Measurements from ENCODE around the gene ARHGEF5.
"Not testable (repeated sequence)": the region's sequence is repeated elsewhere in the genome, so short reads cannot be mapped to it uniquely, and the experiment has no call there.

The ARHGEF5 gene

DNA sequence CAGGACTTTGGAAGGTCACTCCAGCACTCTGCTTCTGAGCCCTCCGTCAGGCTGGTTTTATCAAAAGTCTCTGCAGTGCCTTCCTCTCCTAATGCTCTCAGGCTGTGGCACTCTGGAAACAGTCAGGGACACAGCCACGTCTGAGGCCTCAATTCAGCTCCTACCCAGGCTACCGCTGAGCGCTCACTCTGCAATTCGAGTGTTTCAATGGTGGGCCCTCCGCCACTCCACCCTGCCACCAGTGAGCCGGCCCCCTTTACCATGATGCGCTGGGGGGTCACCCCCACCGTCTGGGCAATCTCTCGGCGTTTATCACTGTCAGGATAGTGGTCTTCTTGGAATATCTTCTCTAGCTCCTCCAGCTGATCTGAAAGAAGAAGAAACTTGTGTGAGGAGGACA is 44.7 kb downstream of the ARHGEF5 start:
- FAIRE-seq, result no peak
- TF ChIP-seq POLR2A (IDR thresholded peaks at IDR 0.05; ENCODE audit: low read depth, low read length) (no peak), TAF1 (IDR thresholded peaks at IDR 0.05; ENCODE audit: borderline replicate concordance, low read depth, low read length) (no peak), POLR2AphosphoS5 (IDR thresholded peaks at IDR 0.05; ENCODE audit: low read depth, low read length) (no peak)
- no peak for DNase-seq (ENCODE audit: insufficient read length)

DNA sequence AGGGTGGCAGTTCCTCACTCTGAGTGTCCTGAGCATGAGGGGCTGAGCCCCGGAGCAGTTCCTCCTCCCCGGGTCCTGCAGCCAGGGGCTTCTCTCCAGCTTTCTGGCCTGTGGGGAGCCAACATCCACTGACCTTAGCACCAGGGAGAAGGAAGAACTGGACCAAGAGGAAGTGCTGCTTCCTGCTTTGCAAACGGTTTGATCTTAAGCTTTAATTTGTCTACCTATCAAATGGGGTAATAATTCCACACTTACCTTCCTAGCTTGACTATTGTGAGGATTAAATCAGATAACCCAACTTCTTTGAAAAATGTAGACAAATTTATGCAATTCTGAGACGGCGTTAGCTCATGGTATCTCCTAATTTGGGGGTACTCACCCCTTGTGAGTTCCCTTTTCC is 46.3 kb downstream of the ARHGEF5 start:
- TF ChIP-seq TAF1 (IDR thresholded peaks at IDR 0.05; ENCODE audit: borderline replicate concordance, low read depth, low read length) (no peak), POLR2AphosphoS5 (IDR thresholded peaks at IDR 0.05; ENCODE audit: low read depth, low read length) (no peak), POLR2A (IDR thresholded peaks at IDR 0.05; ENCODE audit: low read depth, low read length) (no peak)
- FAIRE-seq, result no peak

GRCh38 chr7:144403102-144403501 is 47.9 kb downstream of the ARHGEF5 start:
- TF ChIP-seq POLR2A (IDR thresholded peaks at IDR 0.05; ENCODE audit: low read depth, low read length) (no peak), TAF1 (IDR thresholded peaks at IDR 0.05; ENCODE audit: borderline replicate concordance, low read depth, low read length) (no peak), POLR2AphosphoS5 (IDR thresholded peaks at IDR 0.05; ENCODE audit: low read depth, low read length) (no peak)
- DNase-seq (ENCODE audit: insufficient read length) (no peak), FAIRE-seq (no peak)

More for the DNA sequence above, 46.3 kb downstream of the ARHGEF5 start:
- DNase-seq (ENCODE audit: insufficient read length), result no peak

GRCh38 chr7:144403649-144404061 is 48.5 kb downstream of the ARHGEF5 start, which contains the start of gene NOBOX:
Gene NOBOX, minus strand, starts transcription at chr7:144403693.
- DNase-seq (ENCODE audit: insufficient read length) (no peak), FAIRE-seq (no peak)

DNA sequence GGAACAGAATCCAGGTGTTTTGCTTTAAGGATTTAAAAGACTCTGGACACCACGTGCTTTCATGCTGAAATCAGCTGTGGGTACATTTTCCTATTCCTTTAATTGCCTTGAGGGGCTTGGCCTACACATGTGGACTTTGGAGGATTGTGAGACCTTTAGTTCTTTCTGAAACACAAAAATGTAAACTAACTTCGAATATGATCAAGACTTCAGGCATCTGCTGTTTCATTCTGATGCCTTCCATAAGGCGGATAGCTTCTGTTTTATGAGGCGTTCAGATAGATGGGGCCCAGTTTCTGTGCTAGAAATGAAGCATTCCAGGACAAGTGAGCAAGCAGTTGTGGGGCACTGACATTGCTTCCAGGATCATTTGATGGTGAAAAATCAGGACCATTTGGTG is 49.7 kb downstream of the ARHGEF5 start:
- no peak for FAIRE-seq
- DNase-seq (ENCODE audit: insufficient read length), result no peak
- no peak for TF ChIP-seq TAF1 (IDR thresholded peaks at IDR 0.05; ENCODE audit: borderline replicate concordance, low read depth, low read length)
- TF ChIP-seq POLR2AphosphoS5 (IDR thresholded peaks at IDR 0.05; ENCODE audit: low read depth, low read length), result no peak
- no peak for TF ChIP-seq POLR2A (IDR thresholded peaks at IDR 0.05; ENCODE audit: low read depth, low read length)

More at GRCh38 chr7:144403649-144404061, 48.5 kb downstream of the ARHGEF5 start, which contains the start of gene NOBOX:
- TF ChIP-seq TAF1 (IDR thresholded peaks at IDR 0.05; ENCODE audit: borderline replicate concordance, low read depth, low read length) (no peak), POLR2A (IDR thresholded peaks at IDR 0.05; ENCODE audit: low read depth, low read length) (no peak), POLR2AphosphoS5 (IDR thresholded peaks at IDR 0.05; ENCODE audit: low read depth, low read length) (no peak)

- FAIRE-seq (no peak), DNase-seq (ENCODE audit: insufficient read length) (no peak)
- TF ChIP-seq POLR2A (IDR thresholded peaks at IDR 0.05; ENCODE audit: low read depth, low read length) (no peak), POLR2AphosphoS5 (IDR thresholded peaks at IDR 0.05; ENCODE audit: low read depth, low read length) (no peak), TAF1 (IDR thresholded peaks at IDR 0.05; ENCODE audit: borderline replicate concordance, low read depth, low read length) (no peak)
These were observed 52.2 kb downstream of the ARHGEF5 start for GRCh38 chr7:144407266-144407931.

DNA sequence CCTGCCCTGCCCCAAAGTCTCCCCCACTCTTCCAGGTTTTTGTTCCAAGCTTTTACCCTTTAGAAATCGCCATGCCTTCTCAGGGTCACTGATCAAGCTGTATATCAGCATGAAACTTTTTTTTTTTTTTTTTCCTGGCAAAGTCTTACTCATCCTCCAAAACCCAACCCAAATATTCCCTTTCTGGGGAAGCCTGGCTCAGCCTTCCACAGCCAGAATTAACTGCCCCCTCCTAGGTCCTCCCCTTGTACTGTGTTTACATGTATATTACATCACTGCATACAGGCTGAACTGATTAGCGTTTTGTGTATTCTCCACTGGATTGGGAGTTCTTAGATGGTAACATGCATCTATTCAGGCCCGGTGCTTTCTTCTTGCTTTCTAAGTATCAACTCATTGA is 52.9 kb downstream of the ARHGEF5 start:
- no peak for FAIRE-seq
- TF ChIP-seq POLR2A (IDR thresholded peaks at IDR 0.05; ENCODE audit: low read depth, low read length), result no peak

GRCh38 chr7:144410441-144410840 is 55.2 kb downstream of the ARHGEF5 start:
- no peak for DNase-seq (ENCODE audit: insufficient read length)
- TF ChIP-seq POLR2A (IDR thresholded peaks at IDR 0.05; ENCODE audit: low read depth, low read length), result no peak
- TF ChIP-seq POLR2AphosphoS5 (IDR thresholded peaks at IDR 0.05; ENCODE audit: low read depth, low read length), result no peak
- no peak for TF ChIP-seq TAF1 (IDR thresholded peaks at IDR 0.05; ENCODE audit: borderline replicate concordance, low read depth, low read length)
- no peak for FAIRE-seq

More for the DNA sequence above, 52.9 kb downstream of the ARHGEF5 start:
- no peak for DNase-seq (ENCODE audit: insufficient read length)

- FAIRE-seq, result no peak
- DNase-seq (ENCODE audit: insufficient read length), result no peak
- TF ChIP-seq POLR2A (IDR thresholded peaks at IDR 0.05; ENCODE audit: low read depth, low read length) (no peak), TAF1 (IDR thresholded peaks at IDR 0.05; ENCODE audit: borderline replicate concordance, low read depth, low read length) (no peak), POLR2AphosphoS5 (IDR thresholded peaks at IDR 0.05; ENCODE audit: low read depth, low read length) (no peak)
These were observed 59.6 kb downstream of the ARHGEF5 start for GRCh38 chr7:144414815-144415214.

DNA sequence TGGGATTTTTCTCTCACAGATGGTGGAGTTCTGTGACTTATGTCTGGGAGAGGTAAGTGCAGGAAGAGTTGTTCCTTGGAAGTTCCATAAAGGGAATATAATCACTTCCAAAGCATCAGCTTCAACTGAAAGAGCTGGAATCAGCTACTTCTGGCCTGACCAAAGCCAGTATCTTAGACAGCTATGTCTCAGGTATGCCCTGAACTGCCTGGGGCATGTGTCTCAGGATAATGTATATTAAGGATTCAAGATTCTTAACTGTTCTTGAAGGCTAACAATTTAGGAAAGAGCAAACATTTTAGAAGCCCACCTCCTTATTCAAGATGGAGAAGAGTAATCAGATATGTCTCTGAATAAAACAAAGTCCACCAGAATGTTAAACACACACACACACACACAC is 60.7 kb downstream of the ARHGEF5 start:
- FAIRE-seq, result no peak
- no peak for DNase-seq (ENCODE audit: insufficient read length)
- TF ChIP-seq TAF1 (IDR thresholded peaks at IDR 0.05; ENCODE audit: borderline replicate concordance, low read depth, low read length), result no peak
- no peak for TF ChIP-seq POLR2AphosphoS5 (IDR thresholded peaks at IDR 0.05; ENCODE audit: low read depth, low read length)
- TF ChIP-seq POLR2A (IDR thresholded peaks at IDR 0.05; ENCODE audit: low read depth, low read length), result no peak

- DNase-seq (ENCODE audit: insufficient read length) (no peak), FAIRE-seq (no peak)
- TF ChIP-seq POLR2AphosphoS5 (IDR thresholded peaks at IDR 0.05; ENCODE audit: low read depth, low read length), result no peak
- TF ChIP-seq TAF1 (IDR thresholded peaks at IDR 0.05; ENCODE audit: borderline replicate concordance, low read depth, low read length), result no peak
- TF ChIP-seq POLR2A (IDR thresholded peaks at IDR 0.05; ENCODE audit: low read depth, low read length), result no peak
These were observed 61.1 kb downstream of the ARHGEF5 start for GRCh38 chr7:144416341-144416740.

DNA sequence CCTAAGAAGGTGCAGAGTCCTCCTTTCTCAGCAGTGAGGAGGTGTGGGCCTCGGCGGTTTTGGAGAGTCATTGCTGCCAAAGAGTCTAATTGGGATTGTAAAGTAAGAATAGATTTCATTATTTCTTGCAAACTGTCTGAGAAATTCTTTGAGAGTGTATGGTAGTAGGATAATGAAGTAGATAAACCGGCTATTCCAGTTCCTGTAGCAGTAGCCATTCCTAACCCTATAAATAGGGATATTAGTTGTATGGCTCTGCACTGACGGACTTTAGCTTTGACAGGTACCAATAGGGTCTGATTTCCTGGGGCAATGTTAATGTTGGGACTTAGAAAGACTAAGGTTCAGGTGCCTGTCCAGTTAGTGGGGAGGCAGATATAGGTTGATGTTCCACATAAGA is 63.7 kb downstream of the ARHGEF5 start:
- not testable (repeated sequence) for FAIRE-seq; DNase-seq (ENCODE audit: insufficient read length)

DNA sequence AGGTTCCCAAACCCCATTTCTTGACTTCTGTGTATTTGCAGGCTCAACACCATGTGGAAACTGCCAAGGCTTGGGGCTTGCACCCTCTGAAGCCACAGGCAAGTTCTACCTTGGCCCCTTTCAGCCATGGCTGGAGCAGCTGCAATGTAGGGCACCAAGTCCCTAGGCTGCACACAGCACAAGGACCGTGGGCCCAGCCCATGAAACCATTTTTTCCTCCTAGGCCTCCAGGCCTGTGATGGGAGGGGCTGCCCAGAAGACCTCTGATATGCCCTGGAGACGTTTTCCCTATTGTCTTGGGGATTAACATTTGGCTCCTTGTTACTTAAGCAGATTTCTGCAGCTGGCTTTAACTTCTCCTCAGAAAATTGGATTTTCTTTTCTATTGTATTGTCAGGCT is 72.3 kb downstream of the ARHGEF5 start:
- DNase-seq (ENCODE audit: insufficient read length); FAIRE-seq: not testable (repeated sequence)

All from GM12892 (cell line).